Activated CD8-positive, alpha-beta memory T cell treated with anti-CD3 and anti-CD28 coated beads for 1 hour (primary cell): ENCODE measurements around the gene SEMA4A.
"Not testable (repeated sequence)": the region's sequence is repeated elsewhere in the genome, so short reads cannot be mapped to it uniquely, and the experiment has no call there.

Experiments
- DNase-seq, 2 donors: peaks; one replicate each; pipeline ENCODE4 v3.0.0-alpha.2; 2020; ENCODE audit warnings: low read depth in 1 of 2; ENCODE audit errors: extremely low read depth in 1 of 2

The SEMA4A gene

DNA sequence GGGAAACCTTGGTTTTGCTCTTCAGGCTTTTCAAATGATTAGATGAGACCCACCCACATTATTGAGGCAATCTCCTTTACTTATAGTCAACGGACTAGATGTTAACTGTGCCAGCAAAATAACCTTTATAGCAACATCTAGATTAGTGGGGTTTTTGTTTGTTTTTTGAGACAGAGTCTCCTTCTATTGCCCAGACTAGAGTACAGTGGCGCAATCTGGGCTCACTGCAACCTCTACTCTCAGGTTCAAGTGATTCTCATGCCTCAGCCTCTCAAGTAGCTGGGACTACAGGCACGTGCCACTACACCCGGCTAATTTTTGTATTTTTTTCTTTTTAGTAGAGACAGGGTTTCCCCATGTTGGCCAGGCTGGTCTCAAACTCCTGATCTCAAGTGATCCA is 36.9 kb downstream of the SEMA4A start:
- not testable (repeated sequence) for DNase-seq

DNA sequence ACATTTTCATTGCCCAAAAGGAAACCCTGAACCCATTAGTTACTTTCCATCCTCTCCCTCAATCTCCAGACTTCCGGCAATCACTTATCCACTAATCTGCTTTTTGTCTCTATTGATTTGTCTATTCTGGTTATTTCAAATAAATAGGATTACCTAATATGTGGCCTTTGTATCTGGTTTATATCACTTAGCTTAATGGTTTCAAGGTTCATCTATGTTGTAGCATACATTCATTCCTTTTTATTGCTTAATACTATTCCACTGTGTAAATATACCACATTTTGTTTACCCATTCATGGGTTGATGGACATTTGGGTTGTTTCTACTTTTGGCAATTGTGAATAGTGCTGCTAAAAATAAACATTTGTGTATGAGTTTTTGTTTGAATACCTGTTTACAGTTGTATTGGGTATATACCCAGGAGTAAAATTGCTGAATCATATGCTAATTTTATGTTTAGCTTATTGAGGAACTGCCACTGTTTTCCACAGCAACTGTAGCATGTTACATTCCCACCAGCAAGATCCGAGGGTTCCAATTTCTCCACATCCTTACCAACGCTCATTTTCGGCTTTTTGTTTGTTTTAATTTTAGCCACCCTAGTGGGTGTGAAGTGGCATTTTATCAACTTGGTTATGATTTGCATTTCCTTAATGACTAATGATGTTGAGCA is 38.0 kb downstream of the SEMA4A start:
- no peak for DNase-seq

DNA sequence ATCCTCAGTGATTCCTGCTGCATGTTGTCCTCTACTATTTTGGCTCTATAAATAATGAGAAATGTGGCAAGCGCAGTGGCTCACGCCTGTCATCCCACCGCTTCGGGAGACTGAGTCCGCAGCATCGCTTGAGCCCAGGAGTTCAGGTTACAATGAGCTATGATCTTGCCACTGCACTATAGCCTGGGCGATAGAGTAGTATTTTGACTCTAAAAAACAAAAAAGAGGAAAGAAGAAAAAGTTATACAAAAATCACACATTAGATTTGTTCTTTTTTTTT is 39.8 kb downstream of the SEMA4A start:
- DNase-seq: no peak

- peak; percentile 86 to 89 for DNase-seq
These were observed 40.3 kb downstream of the SEMA4A start, which contains the start of gene SLC25A44 for GRCh38 chr1:156193488-156194299. SLC25A44 (plus strand) TSS chr1:156194104; CDS start chr1:156199848, 5,744 bp downstream.

- no peak for DNase-seq
These were observed 40.9 kb downstream of the SEMA4A start for GRCh38 chr1:156194300-156194652.

DNA sequence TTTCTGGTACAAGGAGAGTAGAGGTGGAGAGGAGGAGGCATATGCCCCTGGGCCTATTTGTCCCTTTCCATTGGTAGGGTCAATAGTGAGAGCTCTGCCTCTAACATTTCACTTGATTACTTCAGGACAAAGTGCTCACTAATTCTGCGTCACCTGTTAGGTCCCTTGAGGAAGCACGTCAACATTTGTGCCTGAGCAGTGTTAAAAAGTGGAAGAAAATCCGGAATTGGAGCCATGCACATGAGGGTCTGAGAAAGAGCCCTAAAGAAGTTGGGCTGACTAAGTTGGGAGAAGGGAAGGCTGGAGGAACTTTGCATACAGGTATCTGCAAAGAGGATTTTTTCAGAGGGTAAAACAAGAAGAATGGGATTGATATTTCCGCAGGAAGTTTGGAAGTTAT is 42.5 kb downstream of the SEMA4A start:
- no peak for DNase-seq

DNA sequence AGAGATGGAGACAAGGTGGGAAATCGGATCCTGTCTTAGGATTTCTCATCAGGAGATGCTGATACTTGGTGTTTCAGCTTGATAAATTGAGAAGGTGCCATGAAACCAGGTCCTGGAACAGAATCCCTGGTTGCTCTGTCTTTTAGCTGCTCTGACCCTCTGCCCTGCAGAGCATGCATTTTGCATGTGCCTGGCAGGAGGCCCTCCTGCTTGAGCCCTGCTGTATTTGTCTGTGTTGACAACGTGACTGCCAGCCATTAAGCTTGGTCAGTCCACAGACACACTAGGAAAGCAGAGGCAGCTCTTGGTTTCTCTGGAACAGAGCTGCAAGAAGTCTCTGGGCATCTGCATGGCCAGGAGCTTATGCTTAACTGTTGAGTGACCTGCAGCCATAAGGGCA is 43.1 kb downstream of the SEMA4A start:
- no peak for DNase-seq

GRCh38 chr1:156198831-156199349 is 45.5 kb downstream of the SEMA4A start:
- no peak for DNase-seq

GRCh38 chr1:156200044-156200443 is 46.7 kb downstream of the SEMA4A start:
- DNase-seq: no peak

DNA sequence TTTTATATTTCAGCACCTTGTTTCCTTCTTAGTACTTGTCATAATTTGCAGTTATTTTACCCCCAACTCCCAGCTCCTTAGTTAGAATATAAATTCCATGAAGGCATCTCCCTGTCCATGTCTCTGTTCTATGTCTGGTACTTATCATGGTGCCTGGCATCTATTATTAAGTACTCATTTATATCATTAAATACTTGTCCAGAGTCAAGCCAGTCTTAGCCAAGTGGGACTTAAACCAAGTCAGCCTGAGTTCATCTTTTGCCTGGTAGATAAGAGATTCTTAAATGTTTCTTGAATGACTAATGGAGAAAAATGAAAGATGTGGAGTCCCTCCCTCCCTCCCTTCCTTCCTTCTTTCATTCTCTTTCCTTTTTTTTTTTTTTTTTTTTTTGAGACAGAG is 49.9 kb downstream of the SEMA4A start:
- no peak for DNase-seq

DNA sequence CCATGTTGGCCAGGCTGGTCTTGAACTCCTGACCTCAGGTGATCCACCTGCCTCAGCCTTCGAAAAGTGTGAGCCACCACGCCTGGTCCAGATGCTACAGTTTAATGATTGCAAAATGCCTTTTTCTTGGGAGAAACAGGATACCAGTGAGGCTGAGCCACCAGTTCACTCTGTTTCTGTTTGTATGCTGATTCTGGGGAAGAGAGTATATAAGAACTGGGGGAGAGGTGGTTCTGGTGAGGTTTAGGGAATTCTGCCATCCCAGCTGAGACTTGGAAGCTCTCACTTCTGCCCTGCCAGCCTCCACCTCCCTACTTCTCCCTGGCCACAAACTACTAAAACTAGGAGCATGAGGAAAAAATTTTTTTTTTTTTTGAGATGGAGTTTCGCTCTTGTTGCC is 51.3 kb downstream of the SEMA4A start:
- no peak for DNase-seq

DNA sequence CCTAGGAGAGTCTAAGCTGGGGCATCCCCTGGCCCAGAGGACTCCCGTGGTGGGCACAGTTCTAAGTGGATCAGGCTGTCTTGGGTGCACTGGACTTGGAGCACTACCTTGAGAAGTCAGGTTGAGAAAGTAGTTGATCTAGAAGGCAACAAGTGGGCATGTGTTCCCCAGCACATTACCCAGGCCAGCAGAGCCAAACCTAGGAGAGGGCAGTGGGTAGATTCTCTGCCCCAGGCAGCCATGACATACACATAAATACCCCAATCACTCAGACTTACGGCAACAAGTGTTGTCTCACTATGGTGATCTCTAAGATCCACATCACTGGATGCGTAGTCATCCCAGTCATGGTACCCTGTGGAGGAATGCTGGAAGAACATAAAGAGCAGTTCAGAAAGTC is 57.9 kb downstream of the SEMA4A start:
- DNase-seq: no peak

GRCh38 chr1:156212130-156212529 is 58.7 kb downstream of the SEMA4A start:
- no peak for DNase-seq

DNA sequence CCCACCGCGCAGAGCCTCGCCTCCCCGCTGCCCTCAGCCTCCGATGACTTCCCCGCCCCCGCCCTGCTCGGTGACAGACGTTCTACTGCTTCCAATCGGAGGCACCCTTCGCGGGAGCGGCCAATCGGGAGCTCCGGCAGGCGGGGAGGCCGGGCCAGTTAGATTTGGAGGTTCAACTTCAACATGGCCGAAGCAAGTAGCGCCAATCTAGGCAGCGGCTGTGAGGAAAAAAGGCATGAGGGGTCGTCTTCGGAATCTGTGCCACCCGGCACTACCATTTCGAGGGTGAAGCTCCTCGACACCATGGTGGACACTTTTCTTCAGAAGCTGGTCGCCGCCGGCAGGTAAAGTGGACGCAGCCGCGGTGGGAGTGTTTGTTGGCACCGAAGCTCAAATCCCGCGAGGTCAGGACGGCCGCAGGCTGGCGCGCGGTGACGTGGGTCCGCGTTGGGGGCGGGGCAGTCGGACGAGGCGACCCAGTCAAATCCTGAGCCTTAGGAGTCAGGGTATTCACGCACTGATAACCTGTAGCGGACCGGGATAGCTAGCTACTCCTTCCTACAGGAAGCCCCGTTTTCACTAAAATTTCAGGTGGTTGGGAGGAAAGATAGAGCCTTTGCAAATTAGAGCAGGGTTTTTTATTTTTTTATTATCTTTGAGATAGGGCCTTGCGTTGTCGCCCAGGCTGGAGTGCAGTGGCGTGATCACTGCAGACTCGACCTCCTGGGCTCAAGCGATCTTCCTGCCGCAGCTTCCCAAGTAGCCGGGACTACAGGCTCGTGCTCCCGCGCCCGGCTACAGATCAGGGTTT is 59.7 kb downstream of the SEMA4A start, which contains the start of gene PMF1:
Gene PMF1, plus strand, starts transcription at position 175 of the 811 bp plus-strand sequence. Its CDS starts 9 bp downstream, at position 184.
- peak; percentile 88 to 93 for DNase-seq

- DNase-seq: no peak
These were observed 60.2 kb downstream of the SEMA4A start for GRCh38 chr1:156213644-156213966.

GRCh38 chr1:156214024-156214748 is 60.8 kb downstream of the SEMA4A start:
- DNase-seq: no peak

- not testable (repeated sequence) for DNase-seq
These were observed 63.1 kb downstream of the SEMA4A start for GRCh38 chr1:156216361-156217086.

DNA sequence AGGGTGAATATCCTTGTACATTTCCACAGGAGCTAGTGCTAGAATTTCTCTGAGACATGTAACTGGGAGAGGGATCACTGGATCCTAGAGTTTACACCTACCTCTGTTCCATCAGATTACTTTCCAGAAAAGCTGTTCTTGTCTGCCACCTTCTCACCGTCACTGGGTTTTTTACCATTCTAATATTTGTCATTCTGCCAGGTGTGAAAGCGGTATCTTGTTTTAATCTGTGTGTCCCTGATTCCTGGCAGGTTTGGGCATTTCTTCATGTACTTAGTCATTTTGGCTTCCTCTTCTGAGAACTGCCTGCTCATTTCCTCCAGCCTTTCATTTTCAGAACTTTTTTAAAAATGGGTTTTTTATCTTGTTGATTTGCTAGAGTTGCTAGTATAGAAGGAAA is 64.5 kb downstream of the SEMA4A start:
- no peak for DNase-seq

- DNase-seq: no peak
These were observed 66.8 kb downstream of the SEMA4A start for GRCh38 chr1:156220226-156220625.

DNA sequence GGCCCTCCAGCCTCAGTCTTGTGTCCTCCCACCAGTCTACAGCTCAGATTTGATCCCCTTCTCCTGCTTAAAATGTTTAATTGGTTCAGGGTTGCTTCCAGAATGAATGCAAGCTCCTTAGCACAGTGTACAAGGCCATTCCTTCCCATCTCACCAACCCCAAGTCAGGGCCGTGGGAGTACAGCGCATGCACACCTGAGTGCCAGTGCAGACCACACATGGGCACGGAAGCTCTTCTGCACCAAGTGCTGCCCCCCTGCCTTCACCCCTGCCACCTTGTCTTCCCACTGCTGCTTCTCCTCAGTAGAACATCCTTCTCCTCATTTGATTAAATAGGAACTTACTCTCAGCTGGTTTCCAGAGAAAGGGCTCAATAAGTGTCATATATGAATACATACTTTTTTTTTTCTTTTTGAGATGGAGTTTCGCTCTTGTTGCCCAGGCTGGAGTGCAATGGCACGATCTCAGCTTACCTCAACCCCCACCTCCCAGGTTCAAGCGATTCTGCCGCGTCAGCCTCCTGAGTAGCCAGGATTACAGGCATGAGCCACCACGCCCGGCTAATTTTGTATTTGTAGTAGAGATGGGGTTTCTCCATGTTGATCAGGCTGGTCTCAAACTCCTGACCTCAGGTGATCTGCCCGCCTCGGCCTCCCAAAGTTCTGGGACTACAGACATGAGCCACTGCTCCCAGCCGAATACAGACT is 68.8 kb downstream of the SEMA4A start:
- DNase-seq: no peak
